ENCODE results near the gene SLC22A4. TPM values are rescaled to one million over a fixed set of nuclear protein-coding genes. Genes with fewer than 3 reads are reported as not detected.

SLC22A4 gene
- total and polyA plus RNA-seq, 4 donors, result 0.25 to 42.2 (median 0.47) TPM

GRCh38 chr5:132303589-132303988 is 9.4 kb downstream of the SLC22A4 start:
- Histone ChIP-seq H3K9ac (ENCODE audit: low read depth in 1 of 2, low read length in 2 of 2) (no peak overlapping the region), H3K9me3 (ENCODE audit: control insufficient read depth in 4 of 4, low read length in 3 of 4) (no peaks in the 10 kb centered on the region), H3K4me3 (ENCODE audit: low read depth in 1 of 3, low read length in 3 of 3) (no peak overlapping the region), H3K27me3 (ENCODE audit: control insufficient read depth in 4 of 4, insufficient read depth in 4 of 4, low read length in 3 of 4) (no peaks in the 10 kb centered on the region), H3K27ac (ENCODE audit: low read depth in 1 of 2, low read length in 2 of 2) (no peak overlapping the region), H3K4me1 (ENCODE audit: control insufficient read depth in 4 of 4, insufficient read depth in 4 of 4, low read length in 3 of 4) (peaks cover 0 to 17% (median 6%) of the 10 kb centered on the region in 4 donors), H3K36me3 (ENCODE audit: control insufficient read depth in 4 of 4, insufficient read depth in 3 of 4, low read depth in 1 of 4, low read length in 3 of 4) (no peaks in the 10 kb centered on the region)
- DNase-seq (ENCODE audit: low spot score), result no peak
- 95% methylated on average over 6 of the region's 6 CpGs for WGBS
- TF ChIP-seq REST (IDR thresholded peaks at IDR 0.05) (no peak), EGR1 (IDR thresholded peaks at IDR 0.05; ENCODE audit: low read depth in 2 of 2) (no peak), HNF4A (conservative IDR thresholded peaks at IDR 0.05) (no peak), FOXA1 (IDR thresholded peaks at IDR 0.05) (no peak), ATF3 (IDR thresholded peaks at IDR 0.05) (no peak), JUND (IDR thresholded peaks at IDR 0.05) (no peak), CTCF (IDR thresholded peaks at IDR 0.05; ENCODE audit: low read depth, low read length, missing input control) (no peak), NR2F2 (IDR thresholded peaks at IDR 0.05) (no peak), GABPA (IDR thresholded peaks at IDR 0.05 in 1 of 2, conservative IDR thresholded peaks at IDR 0.05 in 1 of 2) (no peak), MAX (IDR thresholded peaks at IDR 0.05) (no peak), FOXA2 (IDR thresholded peaks at IDR 0.05) (no peak), SP1 (IDR thresholded peaks at IDR 0.05) (no peak), TAF1 (conservative IDR thresholded peaks at IDR 0.05) (no peak), YY1 (IDR thresholded peaks at IDR 0.05) (no peak), RAD21 (IDR thresholded peaks at IDR 0.05) (no peak), RXRA (IDR thresholded peaks at IDR 0.05) (no peak)

- peaks cover 0 to 17% (median 6%) of the 10 kb centered on the region in 4 donors for H3K4me1 ChIP-seq (ENCODE audit: control insufficient read depth in 4 of 4, insufficient read depth in 4 of 4, low read length in 3 of 4)
- no peak overlapping the region for H3K9ac ChIP-seq (ENCODE audit: low read depth in 1 of 2, low read length in 2 of 2)
- TF ChIP-seq GABPA (IDR thresholded peaks at IDR 0.05 in 1 of 2, conservative IDR thresholded peaks at IDR 0.05 in 1 of 2), result no peak
- TF ChIP-seq HNF4G (IDR thresholded peaks at IDR 0.05), result no peak
- TF ChIP-seq RXRA (IDR thresholded peaks at IDR 0.05), result no peak
- no peak for TF ChIP-seq FOXA2 (IDR thresholded peaks at IDR 0.05)
- no peak for TF ChIP-seq JUND (IDR thresholded peaks at IDR 0.05)
- no peak for TF ChIP-seq YY1 (IDR thresholded peaks at IDR 0.05)
- TF ChIP-seq EGR1 (IDR thresholded peaks at IDR 0.05; ENCODE audit: low read depth in 2 of 2), result no peak
- no peak for TF ChIP-seq FOXA1 (IDR thresholded peaks at IDR 0.05)
- TF ChIP-seq REST (IDR thresholded peaks at IDR 0.05), result no peak
- TF ChIP-seq SP1 (IDR thresholded peaks at IDR 0.05), result no peak
- TF ChIP-seq HNF4A (conservative IDR thresholded peaks at IDR 0.05), result no peak
- TF ChIP-seq NR2F2 (IDR thresholded peaks at IDR 0.05), result no peak
- no peak for TF ChIP-seq ATF3 (IDR thresholded peaks at IDR 0.05)
- no peaks in the 10 kb centered on the region for H3K36me3 ChIP-seq (ENCODE audit: control insufficient read depth in 4 of 4, insufficient read depth in 3 of 4, low read depth in 1 of 4, low read length in 3 of 4)
- H3K27me3 ChIP-seq (ENCODE audit: control insufficient read depth in 4 of 4, insufficient read depth in 4 of 4, low read length in 3 of 4), result no peaks in the 10 kb centered on the region
- no peaks in the 10 kb centered on the region for H3K9me3 ChIP-seq (ENCODE audit: control insufficient read depth in 4 of 4, low read length in 3 of 4)
- WGBS, result 92% methylated on average over 2 of the region's 2 CpGs
- no peak overlapping the region for H3K27ac ChIP-seq (ENCODE audit: low read depth in 1 of 2, low read length in 2 of 2)
- no peak overlapping the region for H3K4me3 ChIP-seq (ENCODE audit: low read depth in 1 of 3, low read length in 3 of 3)
- DNase-seq (ENCODE audit: low spot score), result no peak
Observed at GRCh38 chr5:132305420-132305819, 11.2 kb downstream of the SLC22A4 start.
